Epithelial cell of proximal tubule (primary cell): Measurements from ENCODE around the gene ERC1. TPM values are rescaled to one million over a fixed set of nuclear protein-coding genes. Genes with fewer than 3 reads are reported as not detected.

Experiments
- DNase-seq: peaks from one replicate; pipeline ENCODE4 v3.0.0-alpha.2; 2011; ENCODE audit warnings: low read depth
- H3K4me3 ChIP-seq: 2 replicates; pipeline ENCODE4 v1.5.1; 2011; ENCODE audit warnings: low read depth, mild to moderate bottlenecking, low read length
- CTCF ChIP-seq: conservative IDR thresholded peaks from 2 replicates; pipeline ENCODE4 v1.5.1; 2012; ENCODE audit warnings: low read depth, mild to moderate bottlenecking, low read length
- total RNA-seq: library from RNA; depleted of rRNA; stranded (reverse); fragments of >200 nt; gene quantifications from 2 replicates; pipeline ENCODE4 v1.2.3, GENCODE V29; 2015

ERC1 gene
- total RNA-seq, 1 donor from 2014 or later: 16.5 TPM

DNA sequence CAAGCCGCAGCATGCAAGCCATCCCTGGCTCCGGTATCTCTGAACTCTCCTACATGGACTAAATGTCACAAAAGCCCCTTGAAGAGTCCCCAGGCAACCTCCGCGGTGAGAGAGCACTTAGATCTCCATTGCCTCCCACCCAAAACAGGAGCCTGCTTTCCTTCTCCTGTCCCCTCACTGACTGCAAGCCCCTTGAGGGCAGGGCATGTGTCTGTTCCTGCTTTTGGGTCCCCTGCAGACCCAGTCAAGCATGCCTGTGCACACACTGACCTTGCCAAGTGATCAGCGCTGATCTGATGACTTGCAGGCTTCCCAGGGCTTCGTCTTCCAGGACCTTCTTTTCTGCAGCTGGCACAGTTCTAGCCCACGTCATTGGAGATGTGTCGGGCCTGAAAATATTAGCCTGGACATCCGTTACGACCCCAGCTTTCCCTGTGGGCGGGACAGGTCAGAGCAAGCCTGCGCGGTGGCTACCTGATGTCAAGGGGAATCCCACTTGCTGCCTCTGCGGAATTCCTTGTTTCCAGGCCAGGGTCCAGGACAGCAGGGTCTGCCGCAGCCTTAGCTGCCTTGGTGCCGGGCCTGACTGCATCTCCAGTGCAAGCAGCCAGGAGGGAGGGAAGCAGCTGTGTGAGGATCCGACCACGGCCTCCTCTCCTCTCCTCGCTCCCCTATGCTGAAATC lies 510.8 kb downstream of the ERC1 start:
- no peak overlapping the region for H3K4me3 ChIP-seq
- TF ChIP-seq CTCF: no peak
- DNase-seq: no peak

GRCh38 chr12:1502379-1502720 lies 511.3 kb downstream of the ERC1 start:
- no peak for DNase-seq
- H3K4me3 ChIP-seq: no peak overlapping the region
- TF ChIP-seq CTCF: no peak

- DNase-seq: no peak
- no peak overlapping the region for H3K4me3 ChIP-seq
- no peak for TF ChIP-seq CTCF
Measured at GRCh38 chr12:1502831-1503230, 511.8 kb downstream of the ERC1 start.

DNA sequence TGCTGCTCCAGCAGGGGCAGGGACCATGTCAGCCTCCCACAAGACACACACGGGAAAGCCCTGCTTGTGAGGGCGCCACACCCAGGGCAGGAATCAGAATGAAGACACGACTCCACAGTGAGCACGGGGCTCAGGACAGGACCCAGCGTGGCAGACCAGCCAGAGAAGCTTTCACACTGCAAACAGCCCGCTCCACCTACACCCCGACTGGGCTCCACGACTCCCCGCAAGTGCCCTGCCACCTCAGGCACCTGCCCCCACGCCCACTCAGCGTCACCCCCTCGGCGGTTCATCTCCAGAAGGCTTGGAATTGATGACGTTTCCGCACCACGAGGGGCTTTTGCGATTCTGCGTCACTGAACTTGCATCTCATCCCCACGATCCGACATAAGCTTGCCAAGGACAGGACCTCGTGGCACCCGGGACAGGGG lies 512.3 kb downstream of the ERC1 start:
- no peak overlapping the region for H3K4me3 ChIP-seq
- no peak for DNase-seq
- no peak for TF ChIP-seq CTCF

- H3K4me3 ChIP-seq: no peak overlapping the region
- no peak for DNase-seq
- no peak for TF ChIP-seq CTCF
Measured at GRCh38 chr12:1504304-1504894, 513.4 kb downstream of the ERC1 start.

GRCh38 chr12:1504895-1505311 lies 513.9 kb downstream of the ERC1 start:
- TF ChIP-seq CTCF: no peak
- DNase-seq: no peak
- no peak overlapping the region for H3K4me3 ChIP-seq

DNA sequence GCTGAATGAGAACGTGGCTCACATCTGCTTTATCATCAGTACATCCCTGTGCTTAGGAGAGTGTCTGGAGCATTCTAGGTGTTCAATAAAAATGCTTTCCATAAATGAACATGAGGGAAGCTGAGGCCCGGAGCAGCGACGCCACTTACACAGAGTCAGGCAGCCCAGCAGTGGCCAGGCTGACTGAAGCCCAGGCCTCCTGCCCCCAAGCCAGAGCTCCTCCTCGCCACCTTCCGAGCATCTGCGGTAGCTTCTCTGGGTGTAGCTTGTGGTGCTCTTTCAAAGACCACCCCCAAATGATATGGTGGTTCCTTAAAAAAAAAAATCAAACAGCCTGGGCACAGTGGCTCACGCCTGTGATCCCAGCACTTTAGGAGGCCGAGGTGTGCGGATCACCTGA lies 514.6 kb downstream of the ERC1 start:
- DNase-seq: no peak
- no peak overlapping the region for H3K4me3 ChIP-seq
- TF ChIP-seq CTCF: no peak
